ENCODE results near the gene NUP214.
"Not testable (repeated sequence)": the region's sequence is repeated elsewhere in the genome, so short reads cannot be mapped to it uniquely, and the experiment has no call there.

Gene NUP214

GRCh38 chr9:131160416-131161112 is 35.2 kb downstream of the NUP214 start:
- no peak for DNase-seq (ENCODE audit: low spot score)

- no peak for DNase-seq (ENCODE audit: low spot score)
These were observed 36.2 kb downstream of the NUP214 start for GRCh38 chr9:131161585-131161984.

DNA sequence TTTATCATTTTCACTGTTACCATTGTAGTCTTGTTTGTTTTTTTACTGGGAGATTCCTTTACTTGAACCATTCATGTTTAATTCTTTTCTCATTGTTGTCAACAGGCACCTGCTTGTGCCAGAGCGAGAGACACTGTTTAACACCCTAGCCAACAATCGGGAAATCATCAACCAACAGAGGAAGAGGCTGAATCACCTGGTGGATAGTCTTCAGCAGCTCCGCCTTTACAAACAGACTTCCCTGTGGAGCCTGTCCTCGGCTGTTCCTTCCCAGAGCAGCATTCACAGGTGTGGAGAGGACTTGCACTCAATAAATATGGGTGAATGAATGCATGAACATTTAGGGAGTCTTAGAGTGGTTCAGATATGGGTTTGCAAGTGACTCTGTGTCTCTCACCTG is 37.5 kb downstream of the NUP214 start:
- no peak for DNase-seq (ENCODE audit: low spot score)

DNA sequence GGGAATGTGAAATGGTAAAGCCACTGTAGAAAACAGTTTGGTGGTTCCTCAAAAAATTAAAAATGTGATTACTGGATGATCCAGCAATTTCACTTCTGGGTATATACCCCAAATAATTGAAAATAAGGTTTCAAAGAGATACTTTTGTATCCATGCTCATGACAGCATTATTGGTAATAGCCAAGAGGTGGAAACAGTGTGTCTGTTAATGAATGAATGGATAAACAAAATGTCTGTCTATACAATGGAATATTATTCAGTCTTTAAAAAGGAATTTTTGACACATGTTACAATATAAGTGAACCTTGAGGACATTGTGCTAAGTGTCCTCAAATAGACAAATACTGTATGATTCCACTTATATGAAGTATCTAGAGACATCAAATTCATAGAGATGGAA is 40.1 kb downstream of the NUP214 start:
- DNase-seq (ENCODE audit: low spot score), result no peak

DNA sequence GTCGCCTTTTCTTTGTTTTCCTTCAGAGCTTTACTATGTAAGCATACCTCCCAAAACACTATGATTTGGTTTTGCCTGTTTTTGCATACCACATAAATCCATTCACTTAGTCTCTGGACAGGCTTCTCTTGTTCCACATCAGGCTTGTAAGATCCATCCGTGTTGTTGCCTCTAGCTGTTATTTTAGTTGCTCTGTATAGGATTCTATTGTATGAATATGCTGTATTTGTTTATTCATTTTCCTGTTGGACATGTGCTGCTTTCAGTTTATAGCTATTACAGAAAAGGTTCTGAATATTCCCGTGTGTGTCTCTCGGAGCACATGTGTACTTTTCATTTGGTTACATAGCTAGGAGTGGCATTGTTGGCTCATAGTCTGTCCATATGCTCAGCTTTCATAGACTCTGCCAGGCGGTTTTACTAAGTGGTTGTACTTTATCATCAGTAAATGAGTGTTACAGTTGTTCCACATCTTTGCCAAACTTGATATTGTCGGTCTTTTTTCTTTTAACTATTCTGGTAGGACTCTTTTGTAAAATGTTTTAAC is 41.8 kb downstream of the NUP214 start:
- no peak for DNase-seq (ENCODE audit: low spot score)

- no peak for DNase-seq (ENCODE audit: low spot score)
These were observed 42.5 kb downstream of the NUP214 start for GRCh38 chr9:131167936-131168335.

GRCh38 chr9:131169563-131170240 is 44.3 kb downstream of the NUP214 start:
- no peak for DNase-seq (ENCODE audit: low spot score)

DNA sequence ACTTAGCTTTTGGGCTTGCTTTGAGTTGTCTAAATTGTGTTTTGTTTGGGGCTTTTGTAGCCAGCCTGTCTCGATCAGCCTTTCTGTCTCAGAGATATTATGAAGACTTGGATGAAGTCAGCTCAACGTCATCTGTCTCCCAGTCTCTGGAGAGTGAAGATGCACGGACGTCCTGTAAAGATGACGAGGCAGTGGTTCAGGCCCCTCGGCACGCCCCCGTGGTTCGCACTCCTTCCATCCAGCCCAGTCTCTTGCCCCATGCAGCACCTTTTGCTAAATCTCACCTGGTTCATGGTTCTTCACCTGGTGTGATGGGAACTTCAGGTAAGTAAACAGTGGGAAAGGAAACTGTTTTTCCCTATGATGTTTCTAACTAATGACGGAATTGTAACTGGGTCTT is 48.6 kb downstream of the NUP214 start:
- no peak for DNase-seq (ENCODE audit: low spot score)

GRCh38 chr9:131174681-131175239 is 49.4 kb downstream of the NUP214 start:
- DNase-seq (ENCODE audit: low spot score), result no peak

- DNase-seq (ENCODE audit: low spot score), result no peak
These were observed 52.5 kb downstream of the NUP214 start for GRCh38 chr9:131177898-131178297.

DNA sequence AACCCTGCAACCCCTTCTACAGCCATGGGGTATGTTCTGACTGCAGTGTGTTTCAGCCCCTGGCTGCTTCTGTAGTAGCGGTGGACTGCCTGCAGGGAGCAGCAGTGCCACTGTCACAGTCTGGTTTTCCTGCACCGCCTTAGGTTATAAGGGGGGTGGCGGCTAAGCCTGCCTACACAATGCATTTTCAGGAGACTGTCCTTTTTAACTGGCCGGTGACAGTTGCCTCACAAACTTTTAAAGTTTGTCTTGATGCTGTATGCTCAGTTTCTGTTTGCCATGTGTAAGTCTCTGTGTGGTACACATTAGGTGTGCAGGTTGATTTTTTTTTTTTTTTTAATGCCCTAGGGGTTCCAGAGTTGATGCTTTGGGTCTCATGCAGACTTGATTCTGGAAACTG is 53.0 kb downstream of the NUP214 start:
- peak; percentile 79 for DNase-seq (ENCODE audit: low spot score)

GRCh38 chr9:131178926-131179325 is 53.5 kb downstream of the NUP214 start:
- peak; percentile 66 for DNase-seq (ENCODE audit: low spot score)

DNA sequence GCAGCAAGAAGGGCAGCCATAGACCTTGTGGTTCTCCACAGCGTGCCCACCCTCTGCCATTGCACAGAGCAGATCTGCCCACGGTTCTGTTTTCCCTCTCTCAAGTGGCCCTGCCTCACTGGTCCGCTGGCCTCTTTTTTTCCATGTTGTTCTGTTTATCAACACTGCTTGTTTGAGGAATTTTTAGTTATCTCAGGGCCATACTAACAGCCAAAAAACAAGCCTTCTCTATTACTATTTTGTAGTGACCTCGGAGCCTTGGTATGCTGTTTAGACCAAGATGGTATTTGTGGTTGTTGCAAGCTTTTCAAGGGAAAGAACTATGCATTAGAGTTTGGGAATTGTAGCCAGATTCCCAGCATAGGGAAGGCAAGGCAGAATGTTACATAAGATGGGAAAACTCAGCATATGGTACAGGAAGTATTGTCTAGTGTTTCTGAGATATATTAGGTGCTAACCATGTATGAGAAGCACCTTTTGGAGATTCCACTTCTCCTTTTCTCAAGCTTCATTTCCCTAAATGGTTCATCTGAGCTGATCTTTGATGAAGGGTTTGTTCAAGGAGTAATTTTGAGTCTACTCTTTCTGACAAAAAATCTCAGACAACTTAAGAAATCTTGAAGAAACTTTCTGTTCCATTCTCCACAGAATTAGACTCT is 54.3 kb downstream of the NUP214 start:
- DNase-seq (ENCODE audit: low spot score), result peak; percentile 22

GRCh38 chr9:131180454-131180853 is 55.1 kb downstream of the NUP214 start:
- peak; percentile 75 for DNase-seq (ENCODE audit: low spot score)

DNA sequence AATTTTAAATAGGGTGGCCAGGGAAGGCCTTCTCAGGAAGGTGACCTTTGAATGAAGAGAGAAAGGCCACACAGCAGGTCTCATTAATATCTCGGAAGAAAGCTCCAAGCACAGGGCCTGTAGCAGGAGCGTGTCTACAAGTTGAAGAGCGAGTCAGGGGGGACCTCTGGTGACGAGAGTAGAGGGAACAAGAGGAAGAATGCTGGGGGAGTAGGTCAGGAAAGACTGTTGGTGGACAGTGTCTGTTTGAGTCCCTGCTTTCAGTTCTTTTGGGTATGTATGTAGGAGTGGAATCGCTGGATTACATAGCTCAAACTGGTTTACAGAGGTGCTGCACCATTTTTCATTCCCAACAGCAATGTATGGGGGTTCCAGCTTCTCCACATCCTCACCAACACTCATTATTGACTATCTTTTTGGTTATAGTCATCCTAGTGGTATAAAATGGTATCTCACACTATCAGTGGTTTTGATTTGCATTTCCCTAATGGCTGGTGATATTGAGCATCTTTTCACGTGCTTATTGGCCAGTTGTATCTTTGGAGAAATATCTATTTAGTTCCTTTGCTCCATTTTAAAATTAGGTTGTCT is 55.8 kb downstream of the NUP214 start:
- DNase-seq (ENCODE audit: low spot score), result peak; percentile 33

GRCh38 chr9:131185924-131186323 is 60.5 kb downstream of the NUP214 start:
- no peak for DNase-seq (ENCODE audit: low spot score)

DNA sequence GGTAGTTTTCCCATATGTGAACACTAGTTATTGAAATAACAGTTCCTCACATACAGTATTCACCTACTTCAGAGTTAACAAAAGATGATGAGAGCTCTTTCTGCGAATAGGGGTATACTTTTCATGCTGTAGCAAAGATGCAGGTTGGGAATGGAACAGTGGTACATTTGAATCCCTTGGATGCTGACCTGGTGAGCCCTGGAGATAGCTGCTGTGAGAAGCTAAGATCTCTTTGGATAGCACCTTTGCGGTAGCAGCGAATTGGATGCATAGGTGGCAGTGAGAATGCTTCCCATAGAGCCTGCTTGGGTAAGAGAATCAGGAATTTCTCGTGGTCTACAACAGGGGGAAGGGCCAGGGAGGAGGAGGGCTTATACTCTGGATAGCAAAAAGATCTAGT is 61.2 kb downstream of the NUP214 start:
- DNase-seq (ENCODE audit: low spot score), result no peak

DNA sequence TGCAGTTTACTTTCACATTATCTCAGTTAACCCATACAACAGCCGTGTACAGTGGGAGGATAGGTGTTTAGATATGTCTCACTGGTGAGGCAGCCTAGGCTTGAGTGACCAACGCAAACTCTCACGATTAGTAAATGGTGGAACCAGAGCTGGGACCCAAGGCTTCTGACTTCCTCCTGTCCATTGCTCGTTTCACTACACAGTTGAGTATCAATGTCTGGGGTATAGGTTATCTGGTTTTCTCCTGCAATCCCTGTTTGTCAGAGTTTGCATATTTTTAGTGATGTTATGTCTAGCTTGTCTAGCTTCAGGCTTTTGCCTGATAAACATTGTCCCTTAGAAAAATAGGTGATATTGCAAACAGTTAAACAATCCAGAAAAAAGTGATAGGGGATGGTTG is 62.6 kb downstream of the NUP214 start:
- no peak for DNase-seq (ENCODE audit: low spot score)

GRCh38 chr9:131188976-131189375 is 63.6 kb downstream of the NUP214 start:
- DNase-seq (ENCODE audit: low spot score), result no peak

- DNase-seq (ENCODE audit: low spot score), result no peak
These were observed 64.8 kb downstream of the NUP214 start for GRCh38 chr9:131190191-131190590.

- DNase-seq (ENCODE audit: low spot score), result not testable (repeated sequence)
These were observed 65.6 kb downstream of the NUP214 start for GRCh38 chr9:131191032-131191431.

- DNase-seq (ENCODE audit: low spot score), result no peak
These were observed 66.5 kb downstream of the NUP214 start for GRCh38 chr9:131191857-131192256.

Data from hematopoietic multipotent progenitor cell treated with erythropoietin and hydrocortisone succinate and interleukin-3 and kit ligand, for 17 days (in vitro differentiated cells).